ENCODE measurements around the gene COX10. TPM values are rescaled to one million over a fixed set of nuclear protein-coding genes. Genes with fewer than 3 reads are reported as not detected.

The COX10 gene
- total RNA-seq, 1 experiment from 2014 or later = 20.0 TPM

- Histone ChIP-seq H3K36me3 (ENCODE audit: insufficient read depth, low read length, poor library complexity, severe bottlenecking) (no peaks in the 10 kb centered on the region), H3K4me1 (ENCODE audit: insufficient read depth, low read length, poor library complexity, severe bottlenecking) (no peaks in the 10 kb centered on the region), H3K4me3 (ENCODE audit: low read depth, low read length, poor library complexity, severe bottlenecking) (no peak overlapping the region), H3K9me3 (ENCODE audit: low read depth, low read length, poor library complexity, severe bottlenecking) (no peaks in the 10 kb centered on the region), H3K27ac (ENCODE audit: low read depth, low read length, poor library complexity, severe bottlenecking) (no peak overlapping the region), H3K27me3 (replicated peaks; ENCODE audit: insufficient read depth, low read depth, low read length, poor library complexity) (no peaks in the 10 kb centered on the region)
- BruUV-seq (replicated peaks) = no TSS peak
- intact Hi-C loops (cut with micrococcal nuclease; ENCODE audit: unreplicated experiment) = no loop called here
- no peak for TF ChIP-seq EZH2 (IDR thresholded peaks at IDR 0.05; ENCODE audit: borderline replicate concordance, low read depth, low read length, poor library complexity, severe bottlenecking)
- TF ChIP-seq, protein P1, sequence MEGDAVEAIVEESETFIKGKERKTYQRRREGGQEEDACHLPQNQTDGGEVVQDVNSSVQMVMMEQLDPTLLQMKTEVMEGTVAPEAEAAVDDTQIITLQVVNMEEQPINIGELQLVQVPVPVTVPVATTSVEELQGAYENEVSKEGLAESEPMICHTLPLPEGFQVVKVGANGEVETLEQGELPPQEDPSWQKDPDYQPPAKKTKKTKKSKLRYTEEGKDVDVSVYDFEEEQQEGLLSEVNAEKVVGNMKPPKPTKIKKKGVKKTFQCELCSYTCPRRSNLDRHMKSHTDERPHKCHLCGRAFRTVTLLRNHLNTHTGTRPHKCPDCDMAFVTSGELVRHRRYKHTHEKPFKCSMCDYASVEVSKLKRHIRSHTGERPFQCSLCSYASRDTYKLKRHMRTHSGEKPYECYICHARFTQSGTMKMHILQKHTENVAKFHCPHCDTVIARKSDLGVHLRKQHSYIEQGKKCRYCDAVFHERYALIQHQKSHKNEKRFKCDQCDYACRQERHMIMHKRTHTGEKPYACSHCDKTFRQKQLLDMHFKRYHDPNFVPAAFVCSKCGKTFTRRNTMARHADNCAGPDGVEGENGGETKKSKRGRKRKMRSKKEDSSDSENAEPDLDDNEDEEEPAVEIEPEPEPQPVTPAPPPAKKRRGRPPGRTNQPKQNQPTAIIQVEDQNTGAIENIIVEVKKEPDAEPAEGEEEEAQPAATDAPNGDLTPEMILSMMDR (conservative IDR thresholded peaks at IDR 0.05; ENCODE audit: low read depth, low read length) = no peak
- no peak for DNase-seq (ENCODE audit: low spot score)
- CTCF ChIA-PET = no interaction called here
- POLR2A ChIA-PET (ENCODE audit: low non-redundant PET) = no interaction called here
Observed at GRCh38 chr17:14149751-14150150, 80.4 kb downstream of the COX10 start.

- BruUV-seq (replicated peaks) = no TSS peak
Observed at GRCh38 chr17:14150619-14151018, 81.3 kb downstream of the COX10 start.

GRCh38 chr17:14152721-14153120, 83.4 kb downstream of the COX10 start:
- no peak for TF ChIP-seq EZH2 (IDR thresholded peaks at IDR 0.05; ENCODE audit: borderline replicate concordance, low read depth, low read length, poor library complexity, severe bottlenecking)
- TF ChIP-seq, protein P1 (conservative IDR thresholded peaks at IDR 0.05; ENCODE audit: low read depth, low read length) = no peak
- H3K27ac ChIP-seq (ENCODE audit: low read depth, low read length, poor library complexity, severe bottlenecking) = no peak overlapping the region
- peaks cover 6% of the 10 kb centered on the region for H3K4me1 ChIP-seq (ENCODE audit: insufficient read depth, low read length, poor library complexity, severe bottlenecking)
- H3K36me3 ChIP-seq (ENCODE audit: insufficient read depth, low read length, poor library complexity, severe bottlenecking) = no peaks in the 10 kb centered on the region
- intact Hi-C loops (cut with micrococcal nuclease; ENCODE audit: unreplicated experiment) = no loop called here
- no peak overlapping the region for H3K4me3 ChIP-seq (ENCODE audit: low read depth, low read length, poor library complexity, severe bottlenecking)
- no peaks in the 10 kb centered on the region for H3K27me3 ChIP-seq (replicated peaks; ENCODE audit: insufficient read depth, low read depth, low read length, poor library complexity)
- ChIA-PET CTCF (no interaction called here), POLR2A (ENCODE audit: low non-redundant PET) (no interaction called here)
- no peak for DNase-seq (ENCODE audit: low spot score)
- no TSS peak for BruUV-seq (replicated peaks)
- no peaks in the 10 kb centered on the region for H3K9me3 ChIP-seq (ENCODE audit: low read depth, low read length, poor library complexity, severe bottlenecking)

More at GRCh38 chr17:14150619-14151018, 81.3 kb downstream of the COX10 start:
- no peak for DNase-seq (ENCODE audit: low spot score)
- no peaks in the 10 kb centered on the region for H3K9me3 ChIP-seq (ENCODE audit: low read depth, low read length, poor library complexity, severe bottlenecking)
- TF ChIP-seq EZH2 (IDR thresholded peaks at IDR 0.05; ENCODE audit: borderline replicate concordance, low read depth, low read length, poor library complexity, severe bottlenecking) = no peak
- TF ChIP-seq, protein P1 (conservative IDR thresholded peaks at IDR 0.05; ENCODE audit: low read depth, low read length) = no peak
- ChIA-PET POLR2A (ENCODE audit: low non-redundant PET) (no interaction called here), CTCF (no interaction called here)
- no peak overlapping the region for H3K4me3 ChIP-seq (ENCODE audit: low read depth, low read length, poor library complexity, severe bottlenecking)
- no peaks in the 10 kb centered on the region for H3K4me1 ChIP-seq (ENCODE audit: insufficient read depth, low read length, poor library complexity, severe bottlenecking)
- no peaks in the 10 kb centered on the region for H3K27me3 ChIP-seq (replicated peaks; ENCODE audit: insufficient read depth, low read depth, low read length, poor library complexity)
- no peaks in the 10 kb centered on the region for H3K36me3 ChIP-seq (ENCODE audit: insufficient read depth, low read length, poor library complexity, severe bottlenecking)
- intact Hi-C loops (cut with micrococcal nuclease; ENCODE audit: unreplicated experiment) = no loop called here
- H3K27ac ChIP-seq (ENCODE audit: low read depth, low read length, poor library complexity, severe bottlenecking) = no peak overlapping the region
